Endothelial cell (in vitro differentiated cells): ENCODE results near the gene MAPKAP1. TPM values are rescaled to one million over a fixed set of nuclear protein-coding genes. Genes with fewer than 3 reads are reported as not detected.

Experiments used
- DNase-seq: peaks from one replicate; pipeline ENCODE4 v3.0.0; 2021; ENCODE audit warnings: low spot score
- H3K27ac Mint-ChIP-seq: one replicate; pipeline ENCODE4 v1.8.0; 2021; ENCODE audit warnings: mixed read lengths, inconsistent platforms; ENCODE audit not compliant: unreplicated experiment
- H3K27me3 Mint-ChIP-seq: one replicate; pipeline ENCODE4 v1.8.0; 2021; ENCODE audit warnings: mild to moderate bottlenecking, moderate library complexity, mixed read lengths, inconsistent platforms; ENCODE audit not compliant: unreplicated experiment
- H3K36me3 Mint-ChIP-seq: one replicate; pipeline ENCODE4 v1.8.0; 2021; ENCODE audit warnings: mild to moderate bottlenecking, low read depth, mixed read lengths, inconsistent platforms; ENCODE audit not compliant: unreplicated experiment
- H3K4me1 Mint-ChIP-seq: one replicate; pipeline ENCODE4 v1.8.0; 2021; ENCODE audit warnings: mild to moderate bottlenecking, mixed read lengths, inconsistent platforms; ENCODE audit not compliant: unreplicated experiment
- H3K4me3 Mint-ChIP-seq: one replicate; pipeline ENCODE4 v1.8.0; 2021; ENCODE audit warnings: mild to moderate bottlenecking, mixed read lengths, inconsistent platforms; ENCODE audit not compliant: unreplicated experiment
- H3K9me3 Mint-ChIP-seq: one replicate; pipeline ENCODE4 v1.8.0; 2021; ENCODE audit warnings: mixed read lengths, inconsistent platforms; ENCODE audit not compliant: unreplicated experiment
- CTCF ChIP-seq: fragments of 200-600 bp; sonication (generic); IDR thresholded peaks from one replicate; pipeline ENCODE4 v1.5.0; 2021; ENCODE audit warnings: antibody characterized with exemption; ENCODE audit not compliant: unreplicated experiment
- total RNA-seq: library from RNA; stranded (reverse); fragmentation: NEBNext Ultra II Directional; extraction: Animal tissue kit (Norgen Biotek cat#: 25700); gene quantifications from one replicate; pipeline ENCODE4 v1.2.1, GENCODE V29; 2021; ENCODE audit not compliant: unreplicated experiment

The MAPKAP1 gene
- total RNA-seq, 1 donor from 2014 or later, result 74.6 TPM

- Mint-ChIP-seq H3K4me3 (no peak overlapping the region), H3K27me3 (no peaks in the 10 kb centered on the region), H3K4me1 (peaks cover 31% of the 10 kb centered on the region), H3K27ac (no peak overlapping the region), H3K36me3 (no peaks in the 10 kb centered on the region), H3K9me3 (no peaks in the 10 kb centered on the region)
- TF ChIP-seq CTCF, result no peak
- DNase-seq, result no peak
Observed at GRCh38 chr9:125609744-125610143, 97.3 kb downstream of the MAPKAP1 start.

- H3K9me3 Mint-ChIP-seq, result no peaks in the 10 kb centered on the region
- no peak for DNase-seq
- no peaks in the 10 kb centered on the region for H3K27me3 Mint-ChIP-seq
- TF ChIP-seq CTCF, result no peak
- H3K4me3 Mint-ChIP-seq, result no peak overlapping the region
- H3K4me1 Mint-ChIP-seq, result peaks cover 31% of the 10 kb centered on the region
- H3K36me3 Mint-ChIP-seq, result no peaks in the 10 kb centered on the region
- no peak overlapping the region for H3K27ac Mint-ChIP-seq
Observed at GRCh38 chr9:125608489-125609224, 98.4 kb downstream of the MAPKAP1 start.

- Mint-ChIP-seq H3K36me3 (peaks cover 2% of the 10 kb centered on the region), H3K9me3 (no peaks in the 10 kb centered on the region), H3K4me3 (no peak overlapping the region), H3K27me3 (no peaks in the 10 kb centered on the region), H3K4me1 (peaks cover 10% of the 10 kb centered on the region), H3K27ac (no peak overlapping the region)
- no peak for TF ChIP-seq CTCF
- DNase-seq, result no peak
Observed at GRCh38 chr9:125604196-125604595, 102.8 kb downstream of the MAPKAP1 start.

GRCh38 chr9:125603478-125604021 is 103.5 kb downstream of the MAPKAP1 start:
- no peaks in the 10 kb centered on the region for H3K27me3 Mint-ChIP-seq
- H3K4me1 Mint-ChIP-seq, result peaks cover 7% of the 10 kb centered on the region
- H3K9me3 Mint-ChIP-seq, result no peaks in the 10 kb centered on the region
- no peak overlapping the region for H3K27ac Mint-ChIP-seq
- TF ChIP-seq CTCF, result no peak
- no peak for DNase-seq
- H3K36me3 Mint-ChIP-seq, result peaks cover 3% of the 10 kb centered on the region
- H3K4me3 Mint-ChIP-seq, result no peak overlapping the region

- H3K4me1 Mint-ChIP-seq, result peaks cover 3% of the 10 kb centered on the region
- no peak overlapping the region for H3K27ac Mint-ChIP-seq
- H3K27me3 Mint-ChIP-seq, result no peaks in the 10 kb centered on the region
- no peaks in the 10 kb centered on the region for H3K9me3 Mint-ChIP-seq
- no peak for TF ChIP-seq CTCF
- H3K4me3 Mint-ChIP-seq, result no peak overlapping the region
- DNase-seq, result no peak
- H3K36me3 Mint-ChIP-seq, result peaks cover 3% of the 10 kb centered on the region
Observed at GRCh38 chr9:125601961-125602360, 105.0 kb downstream of the MAPKAP1 start.
